Measurements from ENCODE around the gene CASQ1. TPM values are rescaled to one million over a fixed set of nuclear protein-coding genes. Genes with fewer than 3 reads are reported as not detected.

Gene CASQ1
- total and polyA plus RNA-seq, 2 of the 13 experiments (the other 11 are each of a cell fraction or from before 2014, with no cell fraction given): 0.09 to 0.20 TPM

- TF ChIP-seq ZUFSP (CRISPR knock-in tag; IDR thresholded peaks at IDR 0.05; ENCODE audit: borderline replicate concordance) (no peak), ZNF570 (CRISPR knock-in tag; IDR thresholded peaks at IDR 0.05; ENCODE audit: borderline replicate concordance) (no peak), ZKSCAN8 (CRISPR knock-in tag; IDR thresholded peaks at IDR 0.05; ENCODE audit: borderline replicate concordance) (no peak), CBX5 (CRISPR knock-in tag; IDR thresholded peaks at IDR 0.05; ENCODE audit: borderline replicate concordance) (no peak), DNMT1 (CRISPR knock-in tag; IDR thresholded peaks at IDR 0.05) (0 out of 2 replicates have a peak, but pooled peaks have one; percentile 58), PTBP1 (IDR thresholded peaks at IDR 0.05; ENCODE audit: low read depth, low read length, poor library complexity, severe bottlenecking) (no peak), ZBTB21 (CRISPR knock-in tag; IDR thresholded peaks at IDR 0.05) (no peak), ZSCAN25 (CRISPR knock-in tag; IDR thresholded peaks at IDR 0.05) (peak; percentile 45; the same call in 1 of the 2 replicates), ZNF703 (CRISPR knock-in tag; IDR thresholded peaks at IDR 0.05; ENCODE audit: borderline replicate concordance) (no peak), BRD4 (CRISPR knock-in tag; IDR thresholded peaks at IDR 0.05) (0 out of 2 replicates have a peak, but pooled peaks have one; percentile 47), NCOA5 (CRISPR knock-in tag; IDR thresholded peaks at IDR 0.05) (no peak), ZNF800 (CRISPR knock-in tag; IDR thresholded peaks at IDR 0.05) (no peak), NRL (CRISPR knock-in tag; IDR thresholded peaks at IDR 0.05; ENCODE audit: borderline replicate concordance) (peak; percentile 54; the same call in 1 of the 2 replicates), CREM (IDR thresholded peaks at IDR 0.05) (no peak), CREM (CRISPR knock-in tag; IDR thresholded peaks at IDR 0.05) (no peak), ZNF501 (CRISPR knock-in tag; IDR thresholded peaks at IDR 0.05) (0 out of 2 replicates have a peak, but pooled peaks have one; percentile 51), ZNF296 (CRISPR knock-in tag; conservative IDR thresholded peaks at IDR 0.05) (no peak), POLR2G (IDR thresholded peaks at IDR 0.05; ENCODE audit: low read depth, low read length) (peak; percentile 66), ETV5 (CRISPR knock-in tag; IDR thresholded peaks at IDR 0.05; ENCODE audit: borderline replicate concordance) (no peak), ATF1 (CRISPR knock-in tag; IDR thresholded peaks at IDR 0.05) (no peak), HES4 (CRISPR knock-in tag; IDR thresholded peaks at IDR 0.05; ENCODE audit: borderline replicate concordance) (peak; percentile 22; the same call in 1 of the 2 replicates), SMARCE1 (IDR thresholded peaks at IDR 0.05; ENCODE audit: borderline replicate concordance) (no peak), TGIF2 (CRISPR knock-in tag; IDR thresholded peaks at IDR 0.05) (no peak)
- TF ChIP-seq, protein P1, sequence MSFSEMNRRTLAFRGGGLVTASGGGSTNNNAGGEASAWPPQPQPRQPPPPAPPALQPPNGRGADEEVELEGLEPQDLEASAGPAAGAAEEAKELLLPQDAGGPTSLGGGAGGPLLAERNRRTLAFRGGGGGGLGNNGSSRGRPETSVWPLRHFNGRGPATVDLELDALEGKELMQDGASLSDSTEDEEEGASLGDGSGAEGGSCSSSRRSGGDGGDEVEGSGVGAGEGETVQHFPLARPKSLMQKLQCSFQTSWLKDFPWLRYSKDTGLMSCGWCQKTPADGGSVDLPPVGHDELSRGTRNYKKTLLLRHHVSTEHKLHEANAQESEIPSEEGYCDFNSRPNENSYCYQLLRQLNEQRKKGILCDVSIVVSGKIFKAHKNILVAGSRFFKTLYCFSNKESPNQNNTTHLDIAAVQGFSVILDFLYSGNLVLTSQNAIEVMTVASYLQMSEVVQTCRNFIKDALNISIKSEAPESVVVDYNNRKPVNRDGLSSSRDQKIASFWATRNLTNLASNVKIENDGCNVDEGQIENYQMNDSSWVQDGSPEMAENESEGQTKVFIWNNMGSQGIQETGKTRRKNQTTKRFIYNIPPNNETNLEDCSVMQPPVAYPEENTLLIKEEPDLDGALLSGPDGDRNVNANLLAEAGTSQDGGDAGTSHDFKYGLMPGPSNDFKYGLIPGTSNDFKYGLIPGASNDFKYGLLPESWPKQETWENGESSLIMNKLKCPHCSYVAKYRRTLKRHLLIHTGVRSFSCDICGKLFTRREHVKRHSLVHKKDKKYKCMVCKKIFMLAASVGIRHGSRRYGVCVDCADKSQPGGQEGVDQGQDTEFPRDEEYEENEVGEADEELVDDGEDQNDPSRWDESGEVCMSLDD (CRISPR knock-in tag; IDR thresholded peaks at IDR 0.05; ENCODE audit: borderline replicate concordance): no peak
Measured at GRCh38 chr1:160205242-160206035, 15.1 kb downstream of the CASQ1 start, which contains the start of gene PEA15 (continued).

Data from HepG2 (cell line).